ENCODE data around the gene PRR3. TPM values are rescaled to one million over a fixed set of nuclear protein-coding genes. Genes with fewer than 3 reads are reported as not detected.
A peak's percentile ranks its signal among the peaks of the same experiment; 100 is the strongest.

PRR3 gene, protein sequence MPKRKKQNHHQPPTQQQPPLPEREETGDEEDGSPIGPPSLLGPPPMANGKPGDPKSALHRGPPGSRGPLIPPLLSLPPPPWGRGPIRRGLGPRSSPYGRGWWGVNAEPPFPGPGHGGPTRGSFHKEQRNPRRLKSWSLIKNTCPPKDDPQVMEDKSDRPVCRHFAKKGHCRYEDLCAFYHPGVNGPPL
- polyA plus RNA-seq (2013): 8.2 TPM in 2 replicates

DNA sequence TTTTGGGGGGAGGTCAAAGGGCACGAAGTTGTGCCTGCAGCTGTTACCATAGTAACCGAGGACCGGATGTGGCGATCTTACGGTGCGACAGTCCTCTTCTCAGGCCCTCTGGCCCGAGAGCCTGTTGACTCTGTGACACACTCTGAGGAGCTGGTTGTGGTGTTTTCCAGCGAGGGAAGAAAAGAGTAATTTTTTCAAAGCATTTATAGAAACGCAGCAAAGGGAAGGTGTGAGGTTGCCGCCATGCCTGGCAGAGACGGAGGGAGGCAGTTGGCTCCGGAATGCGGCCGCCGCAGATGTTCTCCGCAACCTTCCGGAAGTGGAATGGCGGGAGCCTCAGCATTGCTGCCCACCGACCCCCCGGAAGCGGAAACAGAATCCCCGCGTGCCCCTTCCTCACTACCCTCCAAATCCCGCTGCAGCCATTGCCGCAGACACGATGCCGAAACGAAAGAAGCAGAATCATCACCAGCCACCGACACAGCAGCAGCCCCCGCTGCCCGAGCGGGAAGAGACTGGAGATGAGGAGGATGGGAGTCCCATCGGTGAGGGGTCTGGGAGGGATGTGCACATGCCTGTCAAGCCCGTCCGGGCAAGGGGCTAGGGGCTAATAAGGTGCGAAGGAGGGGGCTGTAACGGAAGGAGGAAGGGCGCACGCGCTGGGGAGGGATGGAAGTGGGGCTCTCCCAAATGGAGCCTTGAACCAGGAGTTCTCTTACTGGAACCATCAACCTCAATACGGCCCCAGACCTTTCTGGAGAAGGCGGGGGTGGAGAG, at the start of gene PRR3:
TSS of gene PRR3 (plus strand) at position 390 of the 777 bp plus-strand sequence. CDS start at position 440, 50 bp downstream.
- Histone ChIP-seq H2AFZ (ENCODE audit: insufficient read depth, low read length, poor library complexity) (peak within 1 kb of the TSS; percentile 93), H3K4ac (ENCODE audit: low read depth, low read length) (peak within 1 kb of the TSS; percentile 71)
- DNase-seq: peak; percentile 91 to 93

DNA sequence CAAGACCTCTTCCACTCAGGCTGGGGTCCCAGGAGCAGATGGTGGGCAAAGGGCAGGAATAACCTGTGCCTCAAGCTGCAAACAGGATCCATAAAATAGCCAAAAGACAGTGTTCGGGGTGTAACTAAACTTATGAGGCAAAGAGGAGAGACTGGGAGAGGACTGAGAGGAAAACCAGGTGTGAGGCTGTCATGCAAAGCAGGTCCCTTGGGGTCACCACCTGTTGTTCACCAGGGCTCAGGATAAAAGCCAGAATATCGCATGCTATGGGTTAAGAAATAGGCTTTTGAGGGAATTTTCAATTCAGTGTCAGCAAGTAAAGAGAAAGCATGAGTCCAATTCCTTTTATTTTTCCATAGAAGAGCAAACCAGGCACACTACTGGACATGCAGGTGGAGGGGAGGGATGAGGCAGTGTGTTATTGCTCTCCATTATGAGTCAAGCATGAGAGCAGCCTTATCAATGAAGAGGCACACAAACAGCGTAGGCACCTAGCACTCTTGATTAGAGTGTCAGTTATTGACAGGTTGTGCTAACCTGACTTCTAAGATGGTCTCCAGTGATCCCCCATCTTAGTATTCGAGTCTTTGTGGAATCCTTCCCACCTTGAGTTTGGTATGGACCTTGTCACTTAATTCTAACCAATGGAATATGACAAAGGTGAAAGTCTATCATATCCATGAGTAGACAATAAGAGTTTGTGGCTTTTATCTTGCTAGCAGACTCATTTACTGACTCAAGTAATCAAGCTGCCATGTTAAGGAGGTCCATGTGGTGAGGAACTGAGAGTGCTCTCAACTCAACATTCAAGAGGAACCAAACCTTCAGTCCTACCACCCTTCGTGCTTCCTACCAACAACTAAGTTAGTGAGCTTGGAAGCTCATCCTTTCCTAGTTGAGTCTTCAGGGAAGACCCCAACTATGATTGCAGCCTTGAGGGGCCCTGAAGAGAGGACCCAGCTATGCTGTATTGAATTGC, 49.0 kb upstream of the PRR3 start:
- WGBS (ENCODE audit: extremely low coverage, insufficient coverage, insufficient read length): no CpG with 5 or more reads among the region's 5 CpGs
- no peak overlapping the region for H4K12ac ChIP-seq (ENCODE audit: low read depth, low read length)
- no peaks in the 10 kb centered on the region for H3K36me3 ChIP-seq (ENCODE audit: control insufficient read depth in 1 of 2, insufficient read depth in 2 of 2, low read length in 2 of 2)
- no peak overlapping the region for H3K14ac ChIP-seq (ENCODE audit: low read length)
- H3K9me3 ChIP-seq (ENCODE audit: insufficient read depth, low read depth, low read length): no peaks in the 10 kb centered on the region
- no peak overlapping the region for H3K27ac ChIP-seq (ENCODE audit: low read depth, low read length)
- no peak overlapping the region for H4K8ac ChIP-seq (ENCODE audit: low read depth, low read length)
- H3K4me2 ChIP-seq (ENCODE audit: low read length): no peak overlapping the region
- H2BK12ac ChIP-seq (ENCODE audit: low read length): no peak overlapping the region
- H3K79me1 ChIP-seq (ENCODE audit: low read length): no peaks in the 10 kb centered on the region
- no peak overlapping the region for H3K9ac ChIP-seq (ENCODE audit: low read length)
- no peaks in the 10 kb centered on the region for H3K79me2 ChIP-seq (ENCODE audit: control insufficient read depth, insufficient read depth, low read length, poor library complexity)
- no peaks in the 10 kb centered on the region for H3K4me1 ChIP-seq (ENCODE audit: control insufficient read depth in 1 of 2, insufficient read depth in 2 of 2, low read length in 2 of 2)
- no peak overlapping the region for H3K23ac ChIP-seq (ENCODE audit: low read length)
- no peak overlapping the region for H2AFZ ChIP-seq (ENCODE audit: insufficient read depth, low read length, poor library complexity)
- H4K91ac ChIP-seq (ENCODE audit: low read depth, low read length): no peak overlapping the region
- no peak overlapping the region for H3K4ac ChIP-seq (ENCODE audit: low read depth, low read length)
- no peaks in the 10 kb centered on the region for H3K27me3 ChIP-seq (ENCODE audit: insufficient read depth, low read length)
- DNase-seq: no peak
- H3K18ac ChIP-seq (ENCODE audit: low read length): no peak overlapping the region
- H3K4me3 ChIP-seq (ENCODE audit: low read depth, low read length): no peak overlapping the region
- H2BK120ac ChIP-seq (ENCODE audit: insufficient read depth, low read length, poor library complexity): no peak overlapping the region
- H2AK5ac ChIP-seq (ENCODE audit: low read length): no peak overlapping the region
- no peak overlapping the region for H2BK5ac ChIP-seq (ENCODE audit: low read depth, low read length, poor library complexity)

More for the DNA sequence above, at the start of gene PRR3:
- no CpG with 5 or more reads among the region's 42 CpGs for WGBS (ENCODE audit: extremely low coverage, insufficient coverage, insufficient read length)
- peak within 1 kb of the TSS; percentile 99 for H3K18ac ChIP-seq (ENCODE audit: low read length)
- H2AK5ac ChIP-seq (ENCODE audit: low read length): peak within 1 kb of the TSS; percentile 21
- H3K4me3 ChIP-seq (ENCODE audit: low read depth, low read length): peak within 1 kb of the TSS; percentile 96
- peak within 1 kb of the TSS; percentile 93 for H3K4me2 ChIP-seq (ENCODE audit: low read length)
- H3K79me2 ChIP-seq (ENCODE audit: control insufficient read depth, insufficient read depth, low read length, poor library complexity): peaks cover 10% of the 10 kb centered on the region
- H2BK12ac ChIP-seq (ENCODE audit: low read length): peak within 1 kb of the TSS; percentile 85
- H4K12ac ChIP-seq (ENCODE audit: low read depth, low read length): peak within 1 kb of the TSS; percentile 93
- H3K4me1 ChIP-seq (ENCODE audit: control insufficient read depth in 1 of 2, insufficient read depth in 2 of 2, low read length in 2 of 2): peaks cover 4 to 10% of the 10 kb centered on the region in 2 experiments
- H3K27ac ChIP-seq (ENCODE audit: low read depth, low read length): peak within 1 kb of the TSS; percentile 93
- H3K27me3 ChIP-seq (ENCODE audit: insufficient read depth, low read length): no peaks in the 10 kb centered on the region
- peak within 1 kb of the TSS; percentile 96 for H2BK120ac ChIP-seq (ENCODE audit: insufficient read depth, low read length, poor library complexity)
- H3K23ac ChIP-seq (ENCODE audit: low read length): no peak within 1 kb of the TSS
- peaks cover 20% of the 10 kb centered on the region for H3K79me1 ChIP-seq (ENCODE audit: low read length)
- peak within 1 kb of the TSS; percentile 95 for H4K91ac ChIP-seq (ENCODE audit: low read depth, low read length)
- peak within 1 kb of the TSS; percentile 89 for H3K9ac ChIP-seq (ENCODE audit: low read length)
- peaks cover 16 to 27% of the 10 kb centered on the region in 2 experiments for H3K36me3 ChIP-seq (ENCODE audit: control insufficient read depth in 1 of 2, insufficient read depth in 2 of 2, low read length in 2 of 2)
- peak within 1 kb of the TSS; percentile 96 for H4K8ac ChIP-seq (ENCODE audit: low read depth, low read length)
- H2BK5ac ChIP-seq (ENCODE audit: low read depth, low read length, poor library complexity): peak within 1 kb of the TSS; percentile 97
- peak within 1 kb of the TSS; percentile 96 for H3K14ac ChIP-seq (ENCODE audit: low read length)
- peaks cover 2% of the 10 kb centered on the region for H3K9me3 ChIP-seq (ENCODE audit: insufficient read depth, low read depth, low read length)

DNA sequence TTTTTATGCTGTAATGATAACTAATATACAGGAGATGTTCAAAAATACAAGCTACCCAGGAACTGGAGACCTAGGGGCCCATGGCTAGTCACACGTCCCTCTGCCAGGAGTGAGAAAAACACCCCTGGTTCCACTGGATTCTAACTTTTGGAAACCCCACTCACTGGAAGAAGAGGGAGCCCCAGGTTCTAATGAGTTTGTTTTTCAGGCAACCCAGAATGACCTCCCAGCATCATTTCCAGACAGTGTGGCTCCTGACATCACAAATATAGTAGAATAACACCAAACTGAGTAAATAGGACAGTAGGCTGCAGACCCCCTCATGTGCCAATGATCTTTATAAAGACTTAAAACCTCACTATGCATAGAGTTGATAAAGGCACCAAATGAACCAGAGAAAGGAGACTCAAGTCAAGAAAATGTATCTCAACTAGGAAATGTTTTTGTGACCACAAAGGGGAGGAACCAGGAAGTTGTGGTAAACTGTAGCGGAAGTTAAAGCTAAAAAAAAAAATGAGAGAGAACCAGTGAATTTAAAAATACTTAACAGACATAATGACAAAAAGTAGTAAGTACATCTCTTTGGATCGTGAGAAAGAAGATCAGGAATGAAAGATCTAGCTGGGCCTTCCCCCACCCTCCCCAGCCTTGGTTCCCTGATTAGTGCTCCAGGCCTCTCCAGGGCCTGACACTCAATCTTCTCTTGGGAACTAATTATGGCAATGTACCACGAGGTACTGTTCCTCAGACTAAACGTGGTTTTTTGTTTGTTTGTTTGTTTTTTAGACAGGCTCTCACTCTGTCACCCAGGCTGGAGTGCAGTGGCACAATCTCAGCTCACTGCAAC, 48.0 kb upstream of the PRR3 start:
- no peak overlapping the region for H3K9ac ChIP-seq (ENCODE audit: low read length)
- H2BK5ac ChIP-seq (ENCODE audit: low read depth, low read length, poor library complexity): no peak overlapping the region
- H4K12ac ChIP-seq (ENCODE audit: low read depth, low read length): no peak overlapping the region
- H3K4me1 ChIP-seq (ENCODE audit: control insufficient read depth in 1 of 2, insufficient read depth in 2 of 2, low read length in 2 of 2): no peaks in the 10 kb centered on the region
- no peak overlapping the region for H2AK5ac ChIP-seq (ENCODE audit: low read length)
- DNase-seq: no peak
- no peaks in the 10 kb centered on the region for H3K79me2 ChIP-seq (ENCODE audit: control insufficient read depth, insufficient read depth, low read length, poor library complexity)
- WGBS (ENCODE audit: extremely low coverage, insufficient coverage, insufficient read length): no CpG with 5 or more reads among the region's 5 CpGs
- no peak overlapping the region for H2BK12ac ChIP-seq (ENCODE audit: low read length)
- no peak overlapping the region for H3K4me3 ChIP-seq (ENCODE audit: low read depth, low read length)
- no peak overlapping the region for H3K27ac ChIP-seq (ENCODE audit: low read depth, low read length)
- no peak overlapping the region for H3K18ac ChIP-seq (ENCODE audit: low read length)
- no peaks in the 10 kb centered on the region for H3K79me1 ChIP-seq (ENCODE audit: low read length)
- H2AFZ ChIP-seq (ENCODE audit: insufficient read depth, low read length, poor library complexity): no peak overlapping the region
- H3K9me3 ChIP-seq (ENCODE audit: insufficient read depth, low read depth, low read length): no peaks in the 10 kb centered on the region
- H4K8ac ChIP-seq (ENCODE audit: low read depth, low read length): no peak overlapping the region
- H3K14ac ChIP-seq (ENCODE audit: low read length): no peak overlapping the region
- no peak overlapping the region for H3K23ac ChIP-seq (ENCODE audit: low read length)
- no peaks in the 10 kb centered on the region for H3K27me3 ChIP-seq (ENCODE audit: insufficient read depth, low read length)
- no peak overlapping the region for H4K91ac ChIP-seq (ENCODE audit: low read depth, low read length)
- no peaks in the 10 kb centered on the region for H3K36me3 ChIP-seq (ENCODE audit: control insufficient read depth in 1 of 2, insufficient read depth in 2 of 2, low read length in 2 of 2)
- no peak overlapping the region for H3K4ac ChIP-seq (ENCODE audit: low read depth, low read length)
- no peak overlapping the region for H2BK120ac ChIP-seq (ENCODE audit: insufficient read depth, low read length, poor library complexity)
- no peak overlapping the region for H3K4me2 ChIP-seq (ENCODE audit: low read length)

All from trophoblast cell (in vitro differentiated cells and primary cell).